Chondrocyte (in vitro differentiated cells): Measurements from ENCODE around the gene DTNA. TPM values are rescaled to one million over a fixed set of nuclear protein-coding genes. Genes with fewer than 3 reads are reported as not detected.

ENCODE experiments used
- DNase-seq: peaks from one replicate; pipeline ENCODE4 v3.0.0; 2021; ENCODE audit warnings: mixed read lengths, low spot score
- H3K27ac Mint-ChIP-seq: one replicate; pipeline ENCODE4 v1.8.0; 2021; ENCODE audit warnings: mild to moderate bottlenecking, moderate library complexity, mixed read lengths; ENCODE audit not compliant: unreplicated experiment
- H3K27me3 Mint-ChIP-seq: 2 replicates; pipeline ENCODE4 v1.8.0; 2021; ENCODE audit warnings: low read depth, mixed read lengths
- H3K36me3 Mint-ChIP-seq: 2 replicates; pipeline ENCODE4 v1.8.0; 2021; ENCODE audit warnings: low read depth, mixed read lengths
- H3K4me1 Mint-ChIP-seq: 2 replicates; pipeline ENCODE4 v1.8.0; 2021; ENCODE audit warnings: low read depth, mild to moderate bottlenecking, mixed read lengths
- H3K4me3 Mint-ChIP-seq: one replicate; pipeline ENCODE4 v1.8.0; 2021; ENCODE audit warnings: mild to moderate bottlenecking, moderate library complexity, mixed read lengths; ENCODE audit not compliant: unreplicated experiment
- H3K9me3 Mint-ChIP-seq: 2 replicates; pipeline ENCODE4 v1.8.0; 2021; ENCODE audit warnings: low read depth, mixed read lengths
- total RNA-seq: library from RNA; stranded (reverse); gene quantifications from 3 replicates; pipeline ENCODE4 v1.2.1, GENCODE V29; 2021
- TF ChIP-seq, protein P1 (sequence below): fragments of 200-600 bp; sonication (generic); IDR thresholded peaks from 2 replicates; pipeline ENCODE4 v1.5.0; 2021; ENCODE audit warnings: antibody characterized with exemption, mild to moderate bottlenecking, moderate library complexity

Gene DTNA
- total RNA-seq, 1 donor from 2014 or later = 3.7 TPM

DNA sequence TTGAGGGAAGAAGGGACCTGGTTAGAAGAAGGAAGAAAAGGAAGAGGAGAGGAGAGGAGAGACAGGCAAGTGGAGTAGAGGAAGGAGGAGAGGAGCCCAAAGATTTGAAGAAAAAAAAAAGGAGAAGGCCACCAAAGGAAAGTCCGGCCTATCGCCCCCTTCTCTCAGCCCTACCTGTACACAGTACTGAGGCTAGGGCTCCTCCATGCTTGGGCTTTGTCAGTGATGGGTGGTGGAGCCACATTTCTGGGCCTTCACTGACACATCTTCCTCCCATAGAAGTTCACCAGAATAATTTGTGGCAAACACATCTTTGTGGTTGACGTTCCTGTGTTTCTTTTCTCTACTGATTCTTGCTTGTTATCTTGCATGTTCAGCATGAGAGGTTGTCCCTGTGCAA lies 125.4 kb downstream of the DTNA start:
- peak overlapping the region; percentile 78 for H3K27ac Mint-ChIP-seq
- no peak for DNase-seq

DNA sequence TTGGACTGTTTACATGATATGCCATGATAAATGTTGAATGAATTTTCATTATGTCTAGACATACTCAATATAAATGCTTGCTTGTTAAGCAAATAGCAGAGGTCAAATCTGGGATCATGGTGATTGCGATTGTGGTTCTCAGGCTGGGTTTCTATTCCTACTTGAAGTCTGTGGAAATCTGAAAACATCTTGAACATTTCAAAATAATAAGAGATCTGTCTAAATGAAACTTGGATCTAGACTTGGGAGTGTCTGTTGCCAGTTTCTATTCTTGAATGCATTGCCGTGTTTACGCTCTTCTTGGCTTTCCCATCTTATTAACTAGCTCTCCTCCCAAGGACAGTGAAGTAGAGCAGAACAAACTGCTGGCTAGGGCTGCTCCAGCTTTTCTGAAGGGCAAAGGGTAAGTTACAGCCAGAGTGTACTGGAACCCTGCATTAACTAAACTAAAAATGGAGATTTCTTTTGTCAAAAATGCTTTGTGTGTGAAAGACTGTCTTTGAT lies 127.7 kb downstream of the DTNA start:
- DNase-seq = no peak
- no peak overlapping the region for H3K4me3 Mint-ChIP-seq
- TF ChIP-seq, protein P1, sequence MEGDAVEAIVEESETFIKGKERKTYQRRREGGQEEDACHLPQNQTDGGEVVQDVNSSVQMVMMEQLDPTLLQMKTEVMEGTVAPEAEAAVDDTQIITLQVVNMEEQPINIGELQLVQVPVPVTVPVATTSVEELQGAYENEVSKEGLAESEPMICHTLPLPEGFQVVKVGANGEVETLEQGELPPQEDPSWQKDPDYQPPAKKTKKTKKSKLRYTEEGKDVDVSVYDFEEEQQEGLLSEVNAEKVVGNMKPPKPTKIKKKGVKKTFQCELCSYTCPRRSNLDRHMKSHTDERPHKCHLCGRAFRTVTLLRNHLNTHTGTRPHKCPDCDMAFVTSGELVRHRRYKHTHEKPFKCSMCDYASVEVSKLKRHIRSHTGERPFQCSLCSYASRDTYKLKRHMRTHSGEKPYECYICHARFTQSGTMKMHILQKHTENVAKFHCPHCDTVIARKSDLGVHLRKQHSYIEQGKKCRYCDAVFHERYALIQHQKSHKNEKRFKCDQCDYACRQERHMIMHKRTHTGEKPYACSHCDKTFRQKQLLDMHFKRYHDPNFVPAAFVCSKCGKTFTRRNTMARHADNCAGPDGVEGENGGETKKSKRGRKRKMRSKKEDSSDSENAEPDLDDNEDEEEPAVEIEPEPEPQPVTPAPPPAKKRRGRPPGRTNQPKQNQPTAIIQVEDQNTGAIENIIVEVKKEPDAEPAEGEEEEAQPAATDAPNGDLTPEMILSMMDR = no peak
- peaks cover 33% of the 10 kb centered on the region for H3K4me1 Mint-ChIP-seq
- H3K27ac Mint-ChIP-seq = no peak overlapping the region
- no peaks in the 10 kb centered on the region for H3K36me3 Mint-ChIP-seq
- H3K9me3 Mint-ChIP-seq = peaks cover 2% of the 10 kb centered on the region
- H3K27me3 Mint-ChIP-seq = no peaks in the 10 kb centered on the region

More for the DNA sequence above, 125.4 kb downstream of the DTNA start:
- Mint-ChIP-seq H3K36me3 (no peaks in the 10 kb centered on the region), H3K4me1 (peaks cover 33% of the 10 kb centered on the region), H3K27me3 (no peaks in the 10 kb centered on the region), H3K9me3 (peaks cover 2% of the 10 kb centered on the region), H3K4me3 (no peak overlapping the region)
- TF ChIP-seq, protein P1 = no peak

DNA sequence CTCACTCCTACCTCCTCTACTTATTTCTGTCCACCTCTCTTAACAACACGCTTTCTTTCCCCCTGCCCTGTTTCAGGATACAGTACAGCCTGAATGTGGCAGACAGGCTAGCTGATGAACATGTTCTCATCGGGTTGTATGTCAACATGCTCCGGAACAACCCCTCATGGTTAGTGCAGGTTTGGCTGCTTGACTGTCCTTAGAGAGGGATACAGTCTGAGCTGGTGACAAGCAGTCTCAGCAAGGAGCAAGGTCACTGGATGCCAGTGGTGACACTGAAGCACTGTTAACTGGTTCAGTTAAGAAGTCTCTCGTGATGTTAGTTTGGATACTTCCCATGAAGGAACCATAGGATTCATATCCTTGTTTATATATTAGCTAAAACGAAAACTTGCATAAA lies 128.6 kb downstream of the DTNA start:
- Mint-ChIP-seq H3K4me3 (no peak overlapping the region), H3K27ac (no peak overlapping the region), H3K4me1 (peaks cover 26% of the 10 kb centered on the region), H3K27me3 (no peaks in the 10 kb centered on the region), H3K36me3 (no peaks in the 10 kb centered on the region), H3K9me3 (peaks cover 2% of the 10 kb centered on the region)
- no peak for DNase-seq
- TF ChIP-seq, protein P1 = no peak

GRCh38 chr18:34840256-34840826 lies 130.2 kb downstream of the DTNA start:
- no peaks in the 10 kb centered on the region for H3K36me3 Mint-ChIP-seq
- no peaks in the 10 kb centered on the region for H3K9me3 Mint-ChIP-seq
- no peaks in the 10 kb centered on the region for H3K27me3 Mint-ChIP-seq
- peaks cover 15% of the 10 kb centered on the region for H3K4me1 Mint-ChIP-seq
- TF ChIP-seq, protein P1 = no peak
- no peak for DNase-seq
- no peak overlapping the region for H3K27ac Mint-ChIP-seq
- H3K4me3 Mint-ChIP-seq = no peak overlapping the region

- TF ChIP-seq, protein P1 = no peak
- no peaks in the 10 kb centered on the region for H3K36me3 Mint-ChIP-seq
- no peaks in the 10 kb centered on the region for H3K27me3 Mint-ChIP-seq
- H3K27ac Mint-ChIP-seq = no peak overlapping the region
- peaks cover 10% of the 10 kb centered on the region for H3K4me1 Mint-ChIP-seq
- H3K4me3 Mint-ChIP-seq = no peak overlapping the region
- H3K9me3 Mint-ChIP-seq = no peaks in the 10 kb centered on the region
- DNase-seq = no peak
These were observed 131.8 kb downstream of the DTNA start for GRCh38 chr18:34841891-34842290.
